Middle frontal gyrus (tissue), 1 donor: ENCODE measurements around the gene COL6A2.
"Not testable (repeated sequence)": the region's sequence is repeated elsewhere in the genome, so short reads cannot be mapped to it uniquely, and the experiment has no call there.

Experiments
- DNase-seq: peaks from one replicate; pipeline ENCODE4 v3.0.0-alpha.2; 2015; ENCODE audit warnings: low spot score; ENCODE audit errors: extremely low spot score

Gene COL6A2

DNA sequence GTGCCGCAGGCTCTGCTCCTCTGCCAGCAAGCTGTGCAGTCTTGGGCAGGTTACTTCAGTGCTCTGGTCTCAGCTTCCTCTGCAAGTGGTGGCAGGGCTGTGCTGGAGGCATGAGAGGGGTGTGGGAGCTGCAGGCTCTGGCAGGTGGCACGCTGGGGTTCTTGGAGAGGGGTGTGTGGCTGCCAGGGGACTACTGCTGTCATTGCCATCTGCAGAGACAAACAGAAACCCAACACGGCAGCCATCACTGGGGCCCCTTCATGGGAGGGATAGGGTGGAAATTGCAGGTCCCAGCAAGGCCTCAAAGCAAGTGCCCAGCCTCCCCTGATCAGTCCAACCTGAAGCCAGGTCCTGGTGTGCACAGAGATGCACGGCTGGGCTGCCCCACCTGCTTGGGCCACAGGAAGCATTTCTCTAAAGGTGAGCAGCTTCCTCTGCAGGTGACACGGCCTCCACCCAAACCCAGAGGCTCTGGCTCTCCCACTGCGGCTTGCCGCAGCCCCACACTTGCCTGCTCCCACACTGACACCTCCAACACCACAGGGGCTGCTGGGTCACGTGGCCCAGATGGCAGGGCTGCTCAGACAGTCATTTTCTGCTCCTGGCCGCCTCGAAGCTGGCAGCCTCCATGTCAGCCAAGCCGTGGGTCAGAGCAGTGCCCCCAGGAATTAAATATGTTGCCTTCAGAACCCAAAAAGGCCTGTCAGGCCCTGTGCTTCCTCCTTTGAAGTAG lies 4.1 kb upstream of the COL6A2 start:
- no peak for DNase-seq

DNA sequence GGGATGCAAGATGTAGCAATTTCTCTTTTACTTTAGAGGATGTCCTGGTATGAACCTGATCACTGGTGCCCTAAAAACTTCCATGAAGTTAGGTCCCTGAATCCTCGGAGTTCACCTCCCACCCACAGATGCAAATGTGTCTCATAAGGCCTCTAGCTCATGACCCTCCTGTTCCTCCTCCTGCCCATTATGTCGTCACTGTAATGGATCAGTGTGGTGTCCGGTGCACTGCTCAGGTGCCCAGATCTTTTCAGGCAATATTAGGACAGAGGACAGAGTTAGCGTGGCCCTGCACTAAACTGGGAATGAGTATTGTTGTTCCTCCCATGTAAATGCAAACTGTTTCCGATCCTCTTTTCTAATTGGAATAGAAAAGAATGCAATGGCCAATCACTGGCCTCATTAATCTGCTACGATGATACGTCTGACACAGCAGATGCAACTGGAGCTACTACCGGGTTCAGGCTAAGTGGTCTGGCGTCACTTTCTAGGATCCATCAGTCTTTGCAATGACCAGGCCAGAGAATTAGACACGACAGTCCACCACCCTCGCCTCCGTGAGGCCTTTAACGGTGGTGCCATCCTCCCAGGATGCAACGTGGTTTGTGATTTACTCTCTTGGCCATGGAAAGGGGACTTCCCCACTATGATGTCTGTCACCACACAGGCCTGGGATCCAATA lies 3.4 kb upstream of the COL6A2 start:
- no peak for DNase-seq

DNA sequence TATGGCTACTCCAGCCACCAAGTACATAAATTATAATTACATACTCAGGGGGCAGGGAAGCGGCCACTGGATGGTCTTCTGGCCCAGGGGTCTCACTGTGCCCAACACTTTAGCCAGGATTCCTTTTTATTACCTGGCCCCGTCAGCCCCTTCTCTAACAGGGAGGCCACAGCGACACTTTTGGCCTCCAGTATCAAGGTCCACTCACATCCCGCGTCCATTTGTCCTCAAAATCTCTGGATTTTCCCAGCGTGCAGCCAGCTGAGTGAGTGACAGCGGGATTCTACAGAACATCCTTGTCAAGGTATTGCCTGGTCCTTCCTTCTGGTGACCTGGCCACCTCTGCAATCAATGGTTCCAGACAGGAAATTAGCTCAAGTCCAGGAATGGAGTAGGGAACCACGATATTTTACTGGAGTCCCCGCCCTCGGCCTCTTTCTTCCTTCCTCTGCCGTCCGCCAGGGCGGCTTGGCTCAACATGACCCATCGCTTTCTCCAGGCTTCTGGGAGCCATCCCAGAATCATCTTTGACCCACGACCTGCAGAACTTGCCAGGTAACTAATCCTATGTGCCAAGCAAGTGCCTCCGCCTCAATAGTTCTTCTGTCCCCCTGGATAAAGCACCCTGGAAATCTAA lies 2.7 kb upstream of the COL6A2 start:
- DNase-seq, result no peak

DNA sequence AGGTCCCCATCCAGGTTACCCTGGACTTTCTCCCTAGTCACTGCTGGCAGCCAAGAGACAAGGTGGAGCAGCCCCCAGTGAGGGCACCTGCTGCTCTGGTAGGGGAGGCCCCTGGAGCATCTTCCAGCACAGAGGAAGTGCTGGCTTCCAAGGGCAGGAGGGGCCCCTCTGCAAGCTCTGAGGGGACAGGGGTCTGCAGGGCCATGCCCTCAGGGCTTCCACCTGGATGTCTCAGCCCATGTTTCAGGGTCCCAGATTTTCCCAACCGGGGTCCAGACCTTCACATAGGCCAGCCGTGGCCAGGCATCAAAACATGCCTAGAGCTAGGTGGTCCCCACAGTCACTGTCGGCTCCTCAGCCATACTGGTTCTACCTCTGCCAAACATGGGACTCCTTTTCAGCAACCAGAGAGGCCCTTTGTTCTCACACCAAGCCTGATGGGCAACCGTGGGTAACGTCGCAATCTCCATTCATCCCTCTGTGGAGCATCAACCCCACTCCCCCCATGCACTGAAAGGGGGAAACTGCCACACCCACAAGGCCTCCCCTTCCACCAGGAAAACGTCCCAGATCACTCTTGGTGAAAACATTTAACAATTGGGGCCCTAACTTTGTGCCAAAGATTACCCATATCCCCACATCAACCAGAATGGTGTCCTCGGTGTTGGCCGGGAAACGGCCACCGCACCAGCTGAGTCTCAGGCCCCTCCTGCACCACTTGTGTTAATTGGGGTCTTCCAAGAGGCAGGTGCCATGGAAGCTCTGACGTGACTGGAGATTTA lies 1.9 kb upstream of the COL6A2 start:
- DNase-seq, result no peak

DNA sequence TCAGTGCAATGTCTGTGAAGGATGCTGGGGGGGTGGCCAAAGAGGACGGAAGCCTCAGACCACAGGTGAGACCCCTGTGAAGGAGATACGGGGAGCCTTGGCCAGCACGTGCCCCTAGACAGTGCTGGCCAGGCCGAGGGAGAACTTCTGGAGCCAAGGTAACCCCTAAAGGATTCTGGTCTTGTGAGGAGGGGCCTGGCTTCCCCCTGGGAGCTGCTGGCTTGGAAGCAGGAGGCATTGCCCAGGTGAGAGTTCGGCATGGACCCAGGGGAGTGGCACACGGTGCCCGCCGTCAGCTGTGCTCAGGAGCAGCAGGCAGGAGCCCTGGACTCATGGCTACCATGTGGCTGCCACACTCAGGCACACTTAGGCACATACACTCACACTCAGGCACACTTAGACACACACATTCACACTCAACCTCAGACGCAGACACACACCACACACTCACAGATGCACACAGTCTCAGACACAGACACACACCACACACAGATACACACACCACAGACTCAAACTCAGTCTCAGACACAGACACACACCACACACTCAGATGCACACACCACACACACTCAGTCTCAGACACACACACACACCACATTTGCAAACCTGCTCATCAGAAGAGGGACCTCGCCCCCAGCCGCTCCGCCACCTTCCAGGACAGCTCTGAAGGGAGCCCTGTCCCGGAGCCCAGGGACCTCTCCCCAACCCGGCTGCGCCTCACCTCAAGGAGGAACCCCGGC lies 1.1 kb upstream of the COL6A2 start:
- no peak for DNase-seq

DNA sequence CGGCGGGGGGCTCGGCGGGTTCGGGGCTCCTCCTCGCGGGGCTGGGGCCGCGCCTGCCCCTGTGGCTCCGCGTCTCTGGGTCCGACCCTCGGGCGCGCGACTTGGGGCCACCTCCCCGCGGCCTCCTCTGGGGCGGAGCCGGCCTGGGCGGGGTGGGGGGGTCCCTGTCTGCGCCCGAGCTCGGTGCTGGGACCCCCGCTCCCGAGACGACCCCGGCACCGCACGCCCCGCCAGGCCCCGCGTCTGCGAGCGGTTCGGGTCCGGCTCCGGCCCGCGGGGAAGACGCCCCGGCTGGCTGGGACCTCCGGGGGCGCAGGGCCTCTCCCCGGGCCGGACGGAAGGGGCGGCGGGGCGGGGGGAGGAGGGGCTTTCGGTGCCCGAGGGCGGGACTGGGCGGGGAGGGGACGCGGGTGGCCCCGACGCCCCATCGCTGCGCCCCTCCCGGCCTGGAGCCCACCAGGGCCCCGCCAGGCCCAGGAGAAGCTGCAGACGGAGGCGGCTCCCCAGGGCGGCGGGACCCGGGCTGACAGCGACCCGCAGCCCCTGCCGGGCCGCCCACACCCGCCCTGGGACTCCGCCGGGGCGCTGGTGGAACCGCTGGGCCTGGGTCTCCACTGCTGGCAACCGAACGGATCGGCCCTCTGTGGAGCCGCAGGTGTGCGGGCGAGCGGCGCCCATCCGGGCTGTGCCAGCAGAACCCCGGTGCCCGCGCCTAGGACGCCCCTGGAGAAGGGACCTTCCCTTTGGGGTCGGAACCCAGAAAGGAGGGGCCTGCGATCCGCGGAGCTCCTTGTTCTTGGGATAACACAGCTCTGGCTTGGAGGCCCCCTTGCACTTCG lies 610 bp downstream of the COL6A2 start:
- DNase-seq, result no peak

DNA sequence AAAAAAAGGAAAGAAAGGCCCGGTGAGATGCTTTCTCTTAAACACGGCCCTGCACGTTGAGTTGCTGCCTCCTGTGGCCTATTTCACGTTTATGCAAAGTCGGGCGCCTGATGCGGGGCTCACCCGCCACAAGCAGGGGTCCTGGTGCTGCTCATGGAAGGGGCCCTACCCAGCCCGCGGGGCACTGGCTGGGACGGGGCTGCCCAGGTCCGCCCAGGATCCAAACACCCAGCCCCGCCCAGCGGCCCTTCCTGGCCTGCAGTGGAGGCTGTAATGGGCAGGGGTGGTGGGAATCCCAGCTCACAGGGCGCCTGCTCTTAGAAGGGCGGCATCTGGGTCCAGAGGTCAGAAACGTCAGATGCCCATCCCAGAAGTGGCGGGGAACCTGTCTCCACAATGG lies 1.6 kb downstream of the COL6A2 start:
- DNase-seq, result no peak

DNA sequence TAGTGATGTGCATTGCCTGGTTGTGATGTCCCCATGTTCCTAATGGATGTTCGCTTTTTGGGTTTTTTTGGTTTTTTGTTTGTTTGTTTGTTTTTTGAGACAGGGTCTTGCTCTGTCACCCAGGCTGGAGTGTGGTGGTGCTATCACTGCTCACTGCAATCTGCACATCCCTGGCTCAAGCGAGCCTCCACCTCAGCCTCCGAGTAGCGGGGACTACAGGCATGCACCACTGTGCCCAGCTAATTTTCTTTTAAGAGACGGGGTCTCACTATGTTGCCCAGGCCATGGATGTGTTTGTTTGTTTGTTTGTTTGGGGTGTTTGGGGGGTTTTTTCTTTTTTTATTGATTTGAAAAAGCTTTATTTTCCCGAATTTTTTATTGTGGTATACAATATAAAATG lies 2.1 kb downstream of the COL6A2 start:
- DNase-seq, result no peak

DNA sequence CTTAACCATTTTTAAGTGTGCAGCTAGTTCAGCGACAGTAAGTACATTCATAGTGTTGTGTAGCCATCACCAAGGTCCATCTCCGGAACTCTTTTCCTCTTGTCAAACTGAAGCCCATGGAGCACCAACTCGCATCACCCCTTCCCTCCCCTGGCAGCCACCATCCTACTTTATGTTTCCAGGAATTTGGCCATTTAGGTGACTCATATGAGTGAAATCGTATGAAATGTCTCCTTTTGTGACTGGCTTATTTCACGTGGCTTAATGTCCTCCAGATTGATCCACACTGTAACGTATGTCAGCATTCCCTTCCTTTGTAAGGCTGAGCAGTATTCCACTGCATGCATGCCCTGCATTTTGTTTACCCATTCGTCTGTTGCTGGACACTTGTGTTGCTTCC lies 2.5 kb downstream of the COL6A2 start:
- no peak for DNase-seq

DNA sequence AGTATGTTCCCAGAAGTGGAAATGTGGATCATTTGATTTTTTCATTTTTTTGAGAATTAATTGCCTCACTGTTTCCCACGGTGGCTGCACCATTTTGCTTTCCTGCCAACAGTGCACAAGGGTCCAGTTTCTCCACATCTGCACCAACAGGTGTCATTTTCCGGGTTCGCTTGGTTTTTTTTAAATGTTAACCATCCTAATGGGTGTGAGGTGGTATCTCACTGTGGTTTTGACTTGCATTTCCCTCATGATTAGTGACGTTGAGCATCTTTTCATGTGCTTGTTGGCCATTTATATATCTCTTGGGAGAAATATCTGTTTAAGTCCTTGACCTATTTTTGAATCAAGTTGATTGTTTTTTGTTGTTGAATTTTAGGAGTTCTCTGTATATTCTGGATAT lies 3.0 kb downstream of the COL6A2 start:
- DNase-seq, result no peak

DNA sequence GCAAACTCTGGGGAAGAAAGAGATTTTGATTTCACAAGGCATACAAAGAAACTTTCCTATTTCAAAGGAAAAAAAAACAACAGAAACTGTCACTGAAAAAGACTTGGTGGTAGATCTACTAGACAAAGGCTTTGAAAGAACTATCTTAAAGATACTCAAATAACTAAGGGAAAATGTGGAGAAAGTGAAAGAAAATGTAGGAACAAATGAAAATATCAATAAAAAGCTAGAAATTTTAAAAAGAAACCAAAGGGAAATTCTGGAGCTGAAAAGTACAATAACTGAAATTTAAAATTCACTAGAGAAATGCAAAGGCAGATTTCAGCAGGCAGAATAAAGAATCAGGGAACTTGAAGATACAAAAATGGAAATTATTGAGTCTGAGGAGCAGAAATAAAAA lies 6.2 kb downstream of the COL6A2 start:
- DNase-seq, result no peak

DNA sequence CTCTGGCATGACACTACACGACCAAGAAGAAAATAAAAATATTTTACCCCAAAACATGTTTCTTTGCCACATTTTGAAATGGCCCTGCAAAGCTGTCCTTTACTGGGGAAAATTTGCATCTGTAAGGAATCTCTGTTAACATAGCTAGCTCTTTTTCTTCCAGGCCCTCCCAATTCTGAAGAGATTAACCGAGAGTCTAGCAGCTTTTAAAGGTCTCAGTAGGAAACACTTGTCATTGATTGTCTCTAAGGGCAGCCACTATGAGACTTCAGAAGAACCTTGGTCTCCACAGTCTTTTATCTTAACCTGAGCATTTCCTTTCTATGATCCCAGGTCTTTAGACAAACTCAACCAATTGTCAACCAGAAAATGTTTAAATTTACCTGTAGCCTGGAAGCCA lies 9.5 kb downstream of the COL6A2 start:
- not testable (repeated sequence) for DNase-seq

DNA sequence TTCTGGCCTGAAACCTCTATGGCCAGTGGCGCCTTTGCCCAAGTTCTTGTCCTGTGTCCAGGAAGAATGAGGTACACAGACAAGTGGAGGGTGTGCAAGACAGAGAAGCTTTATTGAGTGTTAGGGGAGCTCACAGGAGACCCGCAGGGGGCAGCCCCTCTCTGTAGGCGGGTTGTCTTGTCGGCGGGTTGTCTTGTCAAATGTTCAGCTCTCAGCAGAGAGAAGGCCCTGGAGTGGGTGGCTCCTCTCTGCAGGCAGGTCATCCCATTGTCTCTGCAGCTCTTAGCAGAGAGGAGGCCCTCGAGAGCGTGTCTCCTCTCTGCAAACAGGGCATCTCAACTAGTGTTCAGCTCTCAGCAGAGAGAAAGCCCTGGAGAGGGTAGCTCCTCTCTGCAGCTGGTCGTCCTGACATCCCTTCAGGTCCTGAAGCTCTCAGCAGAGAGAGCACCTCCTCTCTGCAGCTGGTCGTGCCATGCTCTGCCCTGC lies 11.0 kb downstream of the COL6A2 start:
- no peak for DNase-seq

DNA sequence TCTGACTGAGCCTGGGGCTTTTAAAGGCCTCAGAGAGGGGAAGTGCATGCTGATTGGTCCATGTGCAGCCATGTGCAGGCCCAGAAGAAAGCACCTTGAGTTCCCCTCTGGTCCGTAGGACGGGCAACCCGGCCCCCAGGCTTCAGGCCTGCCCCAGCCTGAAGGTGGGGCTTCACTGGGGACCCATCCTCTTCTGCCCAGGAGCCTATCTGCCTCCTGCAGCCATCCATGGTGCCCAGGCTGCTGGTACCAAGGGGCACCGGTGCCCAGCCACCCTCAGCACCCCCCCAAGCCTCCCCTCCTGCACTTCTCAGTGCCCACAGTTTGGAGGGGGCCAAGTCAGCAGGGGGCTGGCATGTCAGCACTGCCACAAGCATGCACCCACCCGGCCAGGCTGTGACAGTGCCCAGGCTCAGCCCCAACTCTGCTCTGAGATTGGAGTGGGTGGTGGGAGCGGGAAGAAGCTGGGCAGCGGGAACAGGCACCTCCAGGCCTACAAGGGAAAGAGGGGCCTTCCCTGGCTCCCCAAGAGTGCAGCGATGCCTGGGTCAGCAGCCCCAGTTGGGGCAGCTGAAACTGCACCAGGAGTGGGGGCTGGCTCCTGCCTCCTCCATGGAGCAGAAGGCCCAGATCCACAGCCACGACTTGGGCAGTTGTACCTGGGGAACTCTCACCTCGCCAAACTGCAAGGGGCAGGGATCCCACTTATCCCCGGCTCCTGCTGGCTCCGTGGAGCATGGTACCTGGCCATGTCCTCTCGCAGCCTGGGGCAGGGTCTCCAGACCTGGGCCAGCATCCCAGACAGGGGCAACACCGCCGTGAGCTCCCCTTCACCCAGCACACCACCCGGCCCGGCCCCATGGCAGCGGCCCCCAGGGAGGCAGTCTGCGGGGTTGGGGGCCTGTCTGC lies 11.7 kb downstream of the COL6A2 start:
- DNase-seq, result no peak

DNA sequence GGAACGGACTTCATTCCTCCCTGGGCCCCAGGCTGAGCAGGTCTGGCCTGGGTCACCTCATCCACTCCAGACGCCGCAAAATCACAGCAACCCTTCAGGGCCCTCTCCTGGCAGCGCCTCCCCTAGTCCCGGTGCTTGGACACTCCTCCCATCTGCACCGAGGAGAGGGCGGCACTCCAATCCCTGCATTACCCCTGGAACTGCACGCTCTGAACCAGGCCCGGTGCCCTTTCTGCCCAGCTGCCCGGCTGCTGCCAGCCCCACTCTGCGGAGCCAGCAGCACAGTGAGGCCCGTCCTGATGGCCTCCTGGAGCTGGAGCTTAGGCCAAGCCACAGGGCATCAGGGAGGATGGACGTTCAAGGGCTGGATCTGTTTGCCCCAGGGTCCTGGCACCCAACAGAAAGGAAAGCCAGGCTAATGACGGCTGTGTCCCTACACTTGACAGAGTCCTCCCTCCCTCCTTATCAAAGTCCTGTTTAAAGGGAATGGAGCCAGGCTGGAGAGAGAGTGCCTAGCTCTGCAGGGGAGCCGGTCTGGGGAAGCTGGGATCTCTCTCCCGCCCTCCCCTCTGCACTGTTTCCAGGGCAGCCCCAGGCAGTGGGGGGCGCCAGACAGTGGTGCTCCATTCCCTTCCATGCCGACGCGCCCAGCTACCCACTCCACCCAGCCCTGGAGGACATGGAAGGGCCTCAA lies 12.7 kb downstream of the COL6A2 start:
- no peak for DNase-seq

DNA sequence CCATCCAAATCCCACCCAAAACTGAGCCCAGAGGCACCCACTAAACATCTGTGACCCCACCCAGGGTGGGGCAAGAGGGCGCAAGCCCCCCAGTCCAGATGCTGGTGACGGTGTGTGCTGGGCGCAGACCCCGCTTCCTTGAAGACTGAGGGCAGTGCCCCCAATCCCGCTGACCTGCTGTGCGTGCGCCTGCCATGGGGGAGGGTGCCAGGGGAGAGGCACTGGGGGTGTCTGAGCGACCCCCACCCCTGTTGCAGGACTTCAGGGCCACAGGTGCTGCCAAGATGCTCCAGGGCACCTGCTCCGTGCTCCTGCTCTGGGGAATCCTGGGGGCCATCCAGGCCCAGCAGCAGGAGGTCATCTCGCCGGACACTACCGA lies 13.3 kb downstream of the COL6A2 start:
- DNase-seq, result no peak

DNA sequence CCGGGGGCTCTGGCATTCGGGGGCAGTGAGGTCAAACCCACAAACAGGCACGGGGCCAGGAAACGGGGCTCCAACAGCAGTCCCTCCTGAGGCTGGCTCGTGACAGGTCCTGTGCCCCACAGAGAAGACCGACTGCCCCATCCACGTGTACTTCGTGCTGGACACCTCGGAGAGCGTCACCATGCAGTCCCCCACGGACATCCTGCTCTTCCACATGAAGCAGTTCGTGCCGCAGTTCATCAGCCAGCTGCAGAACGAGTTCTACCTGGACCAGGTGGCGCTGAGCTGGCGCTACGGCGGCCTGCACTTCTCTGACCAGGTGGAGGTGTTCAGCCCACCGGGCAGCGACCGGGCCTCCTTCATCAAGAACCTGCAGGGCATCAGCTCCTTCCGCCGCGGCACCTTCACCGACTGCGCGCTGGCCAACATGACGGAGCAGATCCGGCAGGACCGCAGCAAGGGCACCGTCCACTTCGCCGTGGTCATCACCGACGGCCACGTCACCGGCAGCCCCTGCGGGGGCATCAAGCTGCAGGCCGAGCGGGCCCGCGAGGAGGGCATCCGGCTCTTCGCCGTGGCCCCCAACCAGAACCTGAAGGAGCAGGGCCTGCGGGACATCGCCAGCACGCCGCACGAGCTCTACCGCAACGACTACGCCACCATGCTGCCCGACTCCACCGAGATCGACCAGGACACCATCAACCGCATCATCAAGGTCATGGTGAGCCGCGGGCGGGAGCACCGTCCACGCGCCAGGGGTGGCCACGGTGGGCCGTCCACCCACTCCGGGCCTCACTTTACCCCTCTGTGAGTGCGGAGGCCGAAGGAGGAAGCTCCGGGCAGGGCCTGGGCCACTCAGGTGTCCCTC lies 14.2 kb downstream of the COL6A2 start:
- DNase-seq, result no peak
